HG02852 (cell line): Measurements from ENCODE around the gene WBP1.
A peak's percentile ranks its signal among the peaks of the same experiment; 100 is the strongest.
"Not testable (repeated sequence)": the region's sequence is repeated elsewhere in the genome, so short reads cannot be mapped to it uniquely, and the experiment has no call there.

ENCODE experiments used
- ATAC-seq: cut with Tn5 transposase; IDR thresholded peaks from one replicate; pipeline ENCODE4 v1.9.1; 2021; ENCODE audit warnings: mild to moderate bottlenecking, moderate library complexity; ENCODE audit not compliant: unreplicated experiment

The WBP1 gene

GRCh38 chr2:74481431-74481830 lies 23.2 kb downstream of the WBP1 start:
- ATAC-seq, result no peak

- ATAC-seq, result peak; percentile 35
These were observed 23.9 kb downstream of the WBP1 start for GRCh38 chr2:74481961-74482800.

GRCh38 chr2:74482801-74483674 lies 24.8 kb downstream of the WBP1 start, which contains the start of the genes CCDC142 and TTC31:
Gene CCDC142 (minus strand): TSS chr2:74482998. CDS start chr2:74482837, 161 bp downstream.
Gene TTC31 (plus strand): TSS chr2:74483081. CDS start chr2:74483096, 15 bp downstream.
- peak; percentile 89 for ATAC-seq

GRCh38 chr2:74483675-74484164 lies 25.5 kb downstream of the WBP1 start:
- ATAC-seq, result not testable (repeated sequence)

- no peak for ATAC-seq
These were observed 27.9 kb downstream of the WBP1 start for GRCh38 chr2:74486141-74486540.

- ATAC-seq, result no peak
These were observed 30.6 kb downstream of the WBP1 start for GRCh38 chr2:74488643-74489481.

GRCh38 chr2:74489906-74490305 lies 31.7 kb downstream of the WBP1 start:
- ATAC-seq, result no peak

- ATAC-seq, result no peak
These were observed 33.7 kb downstream of the WBP1 start for GRCh38 chr2:74491648-74492544.

- no peak for ATAC-seq
These were observed 35.3 kb downstream of the WBP1 start for GRCh38 chr2:74493546-74493945.

GRCh38 chr2:74495440-74495839 lies 37.2 kb downstream of the WBP1 start:
- no peak for ATAC-seq

- ATAC-seq, result no peak
These were observed 38.9 kb downstream of the WBP1 start for GRCh38 chr2:74496997-74497776.

- no peak for ATAC-seq
These were observed 39.7 kb downstream of the WBP1 start for GRCh38 chr2:74497777-74498499.

GRCh38 chr2:74498500-74499266 lies 40.4 kb downstream of the WBP1 start:
- ATAC-seq, result no peak

GRCh38 chr2:74499267-74499939 lies 41.2 kb downstream of the WBP1 start, which contains the start of gene LBX2:
Gene LBX2 (minus strand): TSS chr2:74499603. CDS start chr2:74499537, 66 bp downstream.
- no peak for ATAC-seq

- no peak for ATAC-seq
These were observed 41.8 kb downstream of the WBP1 start for GRCh38 chr2:74499940-74500577.

GRCh38 chr2:74500578-74500946 lies 42.3 kb downstream of the WBP1 start:
- ATAC-seq, result no peak
